ENCODE data around the gene MYO1B. TPM values are rescaled to one million over a fixed set of nuclear protein-coding genes. Genes with fewer than 3 reads are reported as not detected.

The MYO1B gene
- polyA plus RNA-seq, 1 donor (not counting 4 experiments of a cell fraction or from before 2014, with no cell fraction given) = 277 TPM

DNA sequence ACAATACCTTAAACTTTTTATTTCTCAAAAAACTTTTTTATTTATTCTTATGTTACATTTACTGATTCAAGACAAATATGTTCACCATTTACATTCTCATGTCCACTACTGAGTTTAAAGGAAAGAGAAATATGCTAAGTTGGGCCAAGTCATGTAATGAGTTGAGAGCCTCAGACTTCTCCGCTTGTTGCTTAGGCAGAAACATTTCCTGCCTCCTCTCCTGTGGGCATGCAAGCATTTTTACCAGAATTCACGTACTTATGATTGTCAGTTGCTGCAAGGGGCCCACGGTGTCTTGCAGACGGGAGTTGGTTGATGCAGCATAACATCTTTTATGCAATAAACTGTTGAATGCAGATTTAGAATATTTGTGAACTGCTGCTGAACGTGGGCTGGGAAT lies 51.8 kb downstream of the MYO1B start:
- H3K4me3 ChIP-seq (ENCODE audit: control insufficient read depth in 2 of 3, extremely low read depth in 1 of 3, insufficient read depth in 2 of 3, low read depth in 1 of 3, low read length in 3 of 3) = no peak overlapping the region
- no peaks in the 10 kb centered on the region for H3K9me3 ChIP-seq (ENCODE audit: control insufficient read depth, low read depth, low read length)
- H3K4me1 ChIP-seq (ENCODE audit: control insufficient read depth, extremely low read depth, insufficient read depth, low read length) = peaks cover 4% of the 10 kb centered on the region
- no peak overlapping the region for H3K27ac ChIP-seq (ENCODE audit: control insufficient read depth, insufficient read depth, low read length)
- H3K36me3 ChIP-seq (ENCODE audit: control insufficient read depth in 2 of 2, extremely low read depth in 1 of 2, insufficient read depth in 2 of 2, low read length in 2 of 2) = peaks cover 5 to 19% of the 10 kb centered on the region in 2 experiments
- DNase-seq (ENCODE audit: low read depth, low spot score) = no peak
- peaks cover 95% of the 10 kb centered on the region for H3K79me2 ChIP-seq (ENCODE audit: control insufficient read depth, insufficient read depth, low read length)
- FAIRE-seq = no peak
- no peak overlapping the region for H3K9ac ChIP-seq (ENCODE audit: control insufficient read depth, extremely low read depth, insufficient read depth, low read length)
- peaks cover 6% of the 10 kb centered on the region for H4K20me1 ChIP-seq (ENCODE audit: control insufficient read depth, extremely low read depth, insufficient read depth, low read length)
- H3K9me1 ChIP-seq (ENCODE audit: control insufficient read depth, extremely low read depth, insufficient read depth, low read length) = peaks cover 3% of the 10 kb centered on the region
- H3K4me2 ChIP-seq (ENCODE audit: control insufficient read depth, extremely low read depth, insufficient read depth, low read depth, low read length) = no peak overlapping the region
- dilution Hi-C loops (cut with MboI; ENCODE audit: extremely low pct_ligation_motif_present, low sequenced_read_pairs) = no loop called here
- no peaks in the 10 kb centered on the region for H3K27me3 ChIP-seq (ENCODE audit: control insufficient read depth, extremely low read depth, insufficient read depth, low read length)
- H2AFZ ChIP-seq (ENCODE audit: control insufficient read depth, low read length) = no peak overlapping the region
- TF ChIP-seq EZH2 (IDR thresholded peaks at IDR 0.05; ENCODE audit: low read length) = no peak
- TF ChIP-seq, protein P1, sequence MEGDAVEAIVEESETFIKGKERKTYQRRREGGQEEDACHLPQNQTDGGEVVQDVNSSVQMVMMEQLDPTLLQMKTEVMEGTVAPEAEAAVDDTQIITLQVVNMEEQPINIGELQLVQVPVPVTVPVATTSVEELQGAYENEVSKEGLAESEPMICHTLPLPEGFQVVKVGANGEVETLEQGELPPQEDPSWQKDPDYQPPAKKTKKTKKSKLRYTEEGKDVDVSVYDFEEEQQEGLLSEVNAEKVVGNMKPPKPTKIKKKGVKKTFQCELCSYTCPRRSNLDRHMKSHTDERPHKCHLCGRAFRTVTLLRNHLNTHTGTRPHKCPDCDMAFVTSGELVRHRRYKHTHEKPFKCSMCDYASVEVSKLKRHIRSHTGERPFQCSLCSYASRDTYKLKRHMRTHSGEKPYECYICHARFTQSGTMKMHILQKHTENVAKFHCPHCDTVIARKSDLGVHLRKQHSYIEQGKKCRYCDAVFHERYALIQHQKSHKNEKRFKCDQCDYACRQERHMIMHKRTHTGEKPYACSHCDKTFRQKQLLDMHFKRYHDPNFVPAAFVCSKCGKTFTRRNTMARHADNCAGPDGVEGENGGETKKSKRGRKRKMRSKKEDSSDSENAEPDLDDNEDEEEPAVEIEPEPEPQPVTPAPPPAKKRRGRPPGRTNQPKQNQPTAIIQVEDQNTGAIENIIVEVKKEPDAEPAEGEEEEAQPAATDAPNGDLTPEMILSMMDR (optimal IDR thresholded peaks at IDR 0.05 in 1 of 3, IDR thresholded peaks at IDR 0.05 in 1 of 3, conservative IDR thresholded peaks at IDR 0.05 in 1 of 3; ENCODE audit: extremely low read depth in 1 of 3, insufficient read depth in 2 of 3, low read length in 3 of 3) = no peak

DNA sequence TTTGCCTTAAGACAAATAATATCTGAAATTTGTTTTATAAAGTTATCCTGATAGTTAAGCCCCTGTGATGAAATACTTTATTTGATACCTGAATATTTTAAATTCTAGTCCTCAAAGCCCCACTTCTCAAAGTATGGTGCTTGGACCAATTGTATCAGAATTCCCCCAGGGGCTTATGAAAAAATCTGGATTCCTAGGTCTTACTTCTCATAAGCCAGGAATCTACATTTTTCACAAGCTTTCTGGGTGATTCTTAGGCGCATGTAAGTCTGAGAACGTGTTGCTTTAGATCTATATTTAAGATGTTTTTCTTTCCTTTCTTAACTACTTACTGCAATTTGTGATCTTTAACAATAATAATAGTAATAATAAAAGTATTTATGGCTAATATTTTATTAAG lies 53.1 kb downstream of the MYO1B start:
- peaks cover 3% of the 10 kb centered on the region for H3K9me1 ChIP-seq (ENCODE audit: control insufficient read depth, extremely low read depth, insufficient read depth, low read length)
- no peak overlapping the region for H3K4me3 ChIP-seq (ENCODE audit: control insufficient read depth in 2 of 3, extremely low read depth in 1 of 3, insufficient read depth in 2 of 3, low read depth in 1 of 3, low read length in 3 of 3)
- no peaks in the 10 kb centered on the region for H3K27me3 ChIP-seq (ENCODE audit: control insufficient read depth, extremely low read depth, insufficient read depth, low read length)
- H3K79me2 ChIP-seq (ENCODE audit: control insufficient read depth, insufficient read depth, low read length) = peaks cover 95% of the 10 kb centered on the region
- DNase-seq (ENCODE audit: low read depth, low spot score) (no peak), FAIRE-seq (no peak)
- dilution Hi-C loops (cut with MboI; ENCODE audit: extremely low pct_ligation_motif_present, low sequenced_read_pairs) = no loop called here
- H3K9ac ChIP-seq (ENCODE audit: control insufficient read depth, extremely low read depth, insufficient read depth, low read length) = no peak overlapping the region
- no peaks in the 10 kb centered on the region for H3K9me3 ChIP-seq (ENCODE audit: control insufficient read depth, low read depth, low read length)
- H3K4me2 ChIP-seq (ENCODE audit: control insufficient read depth, extremely low read depth, insufficient read depth, low read depth, low read length) = no peak overlapping the region
- peaks cover 2% of the 10 kb centered on the region for H4K20me1 ChIP-seq (ENCODE audit: control insufficient read depth, extremely low read depth, insufficient read depth, low read length)
- TF ChIP-seq EZH2 (IDR thresholded peaks at IDR 0.05; ENCODE audit: low read length) = no peak
- TF ChIP-seq, protein P1 (optimal IDR thresholded peaks at IDR 0.05 in 1 of 3, IDR thresholded peaks at IDR 0.05 in 1 of 3, conservative IDR thresholded peaks at IDR 0.05 in 1 of 3; ENCODE audit: extremely low read depth in 1 of 3, insufficient read depth in 2 of 3, low read length in 3 of 3) = no peak
- peaks cover 16% of the 10 kb centered on the region for H3K4me1 ChIP-seq (ENCODE audit: control insufficient read depth, extremely low read depth, insufficient read depth, low read length)
- H3K36me3 ChIP-seq (ENCODE audit: control insufficient read depth in 2 of 2, extremely low read depth in 1 of 2, insufficient read depth in 2 of 2, low read length in 2 of 2) = peaks cover 5 to 24% of the 10 kb centered on the region in 2 experiments
- no peak overlapping the region for H3K27ac ChIP-seq (ENCODE audit: control insufficient read depth, insufficient read depth, low read length)
- no peak overlapping the region for H2AFZ ChIP-seq (ENCODE audit: control insufficient read depth, low read length)
